Measurements from ENCODE around the gene ZBTB22. TPM values are rescaled to one million over a fixed set of nuclear protein-coding genes. Genes with fewer than 3 reads are reported as not detected.

The ZBTB22 gene
- total RNA-seq, 1 experiment from 2014 or later = 9.2 TPM

- in situ Hi-C loops (cut with HindIII; ENCODE audit: low pct_unique_long_range_greater_than_20kb, low sequenced_read_pairs) = no loop called here
- DNase-seq (ENCODE audit: low read depth, low spot score) = no peak
Measured at GRCh38 chr6:33339193-33339592, 21.6 kb upstream of the ZBTB22 start.

DNA sequence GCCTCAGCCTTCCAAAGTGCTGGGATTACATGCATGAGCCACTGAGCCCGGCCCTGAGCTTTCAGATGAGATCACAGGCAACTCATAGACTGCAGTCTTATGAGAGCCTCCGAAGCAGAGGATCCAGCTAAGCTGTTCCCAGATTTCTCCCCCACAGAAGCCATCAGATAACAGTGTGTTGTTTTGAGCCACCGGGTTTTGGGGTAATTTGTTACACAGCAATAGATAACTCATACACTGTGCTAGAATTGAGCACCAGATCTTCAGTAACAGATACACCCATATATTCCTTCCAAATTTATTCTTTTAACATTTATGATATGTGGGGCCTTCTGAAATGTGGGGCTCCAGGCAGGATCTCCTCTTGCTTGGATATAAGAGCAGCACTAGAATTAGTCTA is 19.0 kb upstream of the ZBTB22 start:
- in situ Hi-C loops (cut with HindIII; ENCODE audit: low pct_unique_long_range_greater_than_20kb, low sequenced_read_pairs) = no loop called here
- DNase-seq (ENCODE audit: low read depth, low spot score) = no peak

GRCh38 chr6:33335916-33336315 is 18.4 kb upstream of the ZBTB22 start:
- in situ Hi-C loops (cut with HindIII; ENCODE audit: low pct_unique_long_range_greater_than_20kb, low sequenced_read_pairs) = no loop called here
- no peak for DNase-seq (ENCODE audit: low read depth, low spot score)

DNA sequence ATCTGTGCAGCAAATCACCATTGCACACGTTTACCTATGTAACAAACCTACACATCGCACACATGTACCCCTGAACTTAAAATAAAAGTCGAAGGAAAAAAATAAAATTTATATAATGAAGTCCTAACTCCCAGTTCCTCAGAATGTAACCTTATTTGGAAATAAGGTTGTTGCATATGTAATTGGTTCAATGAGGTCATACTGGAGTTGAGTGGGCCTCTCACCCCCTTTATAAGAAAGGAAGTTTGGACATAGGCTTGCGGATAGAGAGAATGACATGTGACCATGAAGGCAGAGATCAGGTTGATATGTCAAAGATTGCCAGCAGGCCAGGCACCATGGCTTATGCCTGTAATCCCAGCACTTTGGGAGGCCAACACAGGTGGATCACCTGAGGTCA is 16.1 kb upstream of the ZBTB22 start:
- in situ Hi-C loops (cut with HindIII; ENCODE audit: low pct_unique_long_range_greater_than_20kb, low sequenced_read_pairs) = no loop called here
- no peak for DNase-seq (ENCODE audit: low read depth, low spot score)

GRCh38 chr6:33330736-33331135 is 13.2 kb upstream of the ZBTB22 start:
- in situ Hi-C loops (cut with HindIII; ENCODE audit: low pct_unique_long_range_greater_than_20kb, low sequenced_read_pairs) = no loop called here
- DNase-seq (ENCODE audit: low read depth, low spot score) = no peak

DNA sequence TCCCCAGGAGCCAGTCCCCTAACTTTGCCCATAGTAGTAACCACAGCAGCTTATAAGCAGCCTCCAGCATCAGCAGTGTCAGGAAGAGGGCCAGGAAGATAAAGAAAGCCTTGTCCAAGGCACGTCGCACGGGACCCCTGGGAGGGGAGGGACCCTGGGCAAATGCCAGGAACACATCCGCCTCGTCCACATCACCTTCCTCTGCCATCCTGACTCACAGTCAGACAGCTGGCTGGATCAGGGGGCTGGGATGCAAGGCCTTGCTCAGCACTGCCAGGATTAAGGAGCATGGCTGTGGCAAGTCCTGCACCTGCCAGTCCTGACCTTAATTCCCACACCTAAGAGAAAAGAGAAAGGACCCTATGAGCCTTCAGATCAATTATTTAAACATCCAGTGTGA is 11.5 kb upstream of the ZBTB22 start:
- in situ Hi-C loops (cut with HindIII; ENCODE audit: low pct_unique_long_range_greater_than_20kb, low sequenced_read_pairs) = no loop called here
- DNase-seq (ENCODE audit: low read depth, low spot score) = peak; percentile 70

GRCh38 chr6:33324125-33324524 is 6.6 kb upstream of the ZBTB22 start:
- in situ Hi-C loops (cut with HindIII; ENCODE audit: low pct_unique_long_range_greater_than_20kb, low sequenced_read_pairs) = no loop called here
- no peak for DNase-seq (ENCODE audit: low read depth, low spot score)

DNA sequence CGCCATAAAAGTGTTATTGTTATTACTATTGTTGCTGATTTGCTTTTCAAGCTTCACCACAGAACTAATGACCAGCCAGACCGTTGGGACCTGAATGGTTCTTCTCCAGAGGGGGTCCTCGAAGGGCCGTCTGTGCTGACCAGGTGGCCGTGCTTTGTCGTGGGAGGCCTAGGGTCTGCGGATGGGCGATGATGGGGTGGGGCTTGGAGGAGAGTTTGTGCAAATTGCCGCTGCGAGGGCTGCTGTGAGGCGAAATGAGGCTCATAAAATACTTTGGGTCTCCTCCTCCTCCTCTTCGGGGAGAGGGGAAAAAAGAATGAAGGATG is 6.0 kb upstream of the ZBTB22 start:
- in situ Hi-C loops (cut with HindIII; ENCODE audit: low pct_unique_long_range_greater_than_20kb, low sequenced_read_pairs) = no loop called here
- no peak for DNase-seq (ENCODE audit: low read depth, low spot score)

DNA sequence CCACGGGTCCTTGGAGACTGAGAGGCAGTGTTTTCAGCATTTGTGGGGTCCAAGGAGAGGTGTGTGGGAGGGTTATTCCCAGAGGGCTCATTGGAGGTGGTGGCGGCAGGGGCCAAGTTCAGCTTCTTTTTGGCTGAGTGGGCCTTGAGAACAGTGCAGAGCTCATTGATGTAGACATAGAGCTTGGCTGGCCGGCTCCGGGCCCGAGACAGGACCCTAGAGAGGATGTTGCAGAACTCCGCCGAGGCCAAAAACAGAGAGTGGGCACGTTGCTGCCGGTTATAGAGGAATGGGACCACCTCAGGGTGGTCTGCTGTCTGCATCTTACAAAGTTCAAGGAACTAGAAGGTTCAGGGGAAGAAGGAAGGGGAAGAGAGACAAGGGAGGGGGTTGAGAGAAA is 3.7 kb upstream of the ZBTB22 start:
- in situ Hi-C loops (cut with HindIII; ENCODE audit: low pct_unique_long_range_greater_than_20kb, low sequenced_read_pairs) = no loop called here
- no peak for DNase-seq (ENCODE audit: low read depth, low spot score)

GRCh38 chr6:33320315-33321181 is 3.0 kb upstream of the ZBTB22 start:
- in situ Hi-C loops (cut with HindIII; ENCODE audit: low pct_unique_long_range_greater_than_20kb, low sequenced_read_pairs) = no loop called here
- DNase-seq (ENCODE audit: low read depth, low spot score) = no peak

DNA sequence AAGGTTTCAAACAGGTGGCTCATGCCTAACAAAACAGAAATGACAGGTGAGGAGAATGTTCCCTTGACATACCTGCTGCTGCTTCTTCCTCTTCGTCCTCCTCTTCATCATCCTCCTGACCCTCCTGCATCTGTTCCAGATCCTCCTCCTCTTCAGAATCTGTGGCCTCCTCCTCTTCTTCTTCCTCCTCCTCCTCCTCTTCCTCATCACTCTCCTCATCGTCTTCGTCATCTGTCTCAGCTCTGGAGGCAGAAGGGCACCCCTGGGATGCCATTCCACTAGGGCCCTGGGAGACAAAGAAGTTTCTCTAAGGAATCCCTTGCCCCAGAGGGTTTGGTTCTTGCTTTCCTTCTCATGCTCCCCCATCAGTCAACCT is 2.4 kb upstream of the ZBTB22 start:
- DNase-seq (ENCODE audit: low read depth, low spot score) = no peak
- in situ Hi-C loops (cut with HindIII; ENCODE audit: low pct_unique_long_range_greater_than_20kb, low sequenced_read_pairs) = no loop called here

DNA sequence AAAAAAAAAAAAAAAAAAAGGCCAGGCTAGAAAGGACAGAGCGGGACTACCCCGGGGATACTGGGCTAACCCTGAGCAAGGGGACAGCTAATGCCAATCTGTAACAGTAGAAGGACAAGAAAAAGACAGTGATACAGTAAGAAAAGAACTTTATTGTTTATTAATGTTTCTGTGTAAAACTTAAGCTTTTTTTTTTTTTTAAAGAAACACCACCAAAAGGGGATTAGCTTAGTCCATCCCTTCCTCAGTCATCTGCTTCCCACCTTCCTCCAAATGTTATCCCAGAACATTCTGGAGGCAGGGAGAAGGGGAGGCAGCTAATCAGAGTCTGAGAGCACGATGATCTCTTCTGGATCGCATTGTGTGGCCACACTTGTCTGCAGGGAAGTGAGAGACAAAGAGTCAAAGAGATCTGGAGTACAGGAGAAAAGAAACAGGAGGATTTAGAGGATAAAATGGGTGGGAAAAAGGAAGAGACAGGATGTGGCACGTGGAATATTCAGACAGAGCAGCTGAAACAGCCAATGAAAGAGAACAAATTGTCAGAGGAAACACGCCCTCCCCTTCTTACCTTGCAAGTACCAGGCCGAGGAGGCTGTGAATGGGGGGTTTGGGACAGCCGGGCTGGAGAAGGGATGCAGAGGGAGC is 1.0 kb upstream of the ZBTB22 start:
- DNase-seq (ENCODE audit: low read depth, low spot score) = no peak
- in situ Hi-C loops (cut with HindIII; ENCODE audit: low pct_unique_long_range_greater_than_20kb, low sequenced_read_pairs) = no loop called here

GRCh38 chr6:33317419-33317668 is 200 bp downstream of the ZBTB22 start:
- no peak for DNase-seq (ENCODE audit: low read depth, low spot score)
- in situ Hi-C loops (cut with HindIII; ENCODE audit: low pct_unique_long_range_greater_than_20kb, low sequenced_read_pairs) = no loop called here

DNA sequence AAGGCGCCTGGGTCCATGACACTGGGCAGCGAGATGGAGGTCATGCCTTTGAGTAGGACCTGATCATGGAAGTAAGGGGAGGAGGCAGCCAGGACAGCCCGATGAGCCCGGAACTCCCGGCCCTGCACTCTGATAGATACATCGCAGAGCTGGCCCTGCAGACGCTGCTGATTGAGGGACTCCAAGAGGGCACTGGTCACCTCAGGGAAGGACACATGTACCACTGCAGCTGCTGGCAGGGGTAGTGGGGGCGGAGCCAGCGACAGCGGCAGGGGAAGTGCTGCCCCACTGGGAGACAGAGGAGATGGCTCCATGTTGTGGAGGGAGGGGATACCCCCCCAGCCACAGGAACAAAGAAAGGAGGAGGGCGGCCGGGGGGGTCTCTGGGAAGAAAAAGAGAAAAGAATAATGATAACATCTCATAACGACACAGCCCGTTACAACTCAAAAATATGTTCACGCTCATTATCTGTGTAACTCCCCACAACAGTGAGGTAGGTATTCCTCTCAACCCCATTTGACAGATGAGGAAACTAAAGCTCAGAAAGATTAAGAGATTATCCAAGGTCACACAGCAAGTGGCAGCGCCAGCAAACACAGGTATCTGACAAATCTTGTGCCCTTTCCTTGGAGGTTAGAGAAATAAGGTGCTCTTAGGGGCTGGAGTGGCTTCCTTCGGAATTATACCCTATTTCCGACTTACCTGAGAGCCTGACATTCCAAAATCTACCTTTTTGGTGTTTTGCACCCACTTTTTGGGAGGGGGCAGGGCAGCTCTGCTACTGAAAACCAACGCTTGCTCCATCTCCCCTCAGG is 733 bp downstream of the ZBTB22 start:
- DNase-seq (ENCODE audit: low read depth, low spot score) = no peak
- in situ Hi-C loops (cut with HindIII; ENCODE audit: low pct_unique_long_range_greater_than_20kb, low sequenced_read_pairs) = no loop called here

DNA sequence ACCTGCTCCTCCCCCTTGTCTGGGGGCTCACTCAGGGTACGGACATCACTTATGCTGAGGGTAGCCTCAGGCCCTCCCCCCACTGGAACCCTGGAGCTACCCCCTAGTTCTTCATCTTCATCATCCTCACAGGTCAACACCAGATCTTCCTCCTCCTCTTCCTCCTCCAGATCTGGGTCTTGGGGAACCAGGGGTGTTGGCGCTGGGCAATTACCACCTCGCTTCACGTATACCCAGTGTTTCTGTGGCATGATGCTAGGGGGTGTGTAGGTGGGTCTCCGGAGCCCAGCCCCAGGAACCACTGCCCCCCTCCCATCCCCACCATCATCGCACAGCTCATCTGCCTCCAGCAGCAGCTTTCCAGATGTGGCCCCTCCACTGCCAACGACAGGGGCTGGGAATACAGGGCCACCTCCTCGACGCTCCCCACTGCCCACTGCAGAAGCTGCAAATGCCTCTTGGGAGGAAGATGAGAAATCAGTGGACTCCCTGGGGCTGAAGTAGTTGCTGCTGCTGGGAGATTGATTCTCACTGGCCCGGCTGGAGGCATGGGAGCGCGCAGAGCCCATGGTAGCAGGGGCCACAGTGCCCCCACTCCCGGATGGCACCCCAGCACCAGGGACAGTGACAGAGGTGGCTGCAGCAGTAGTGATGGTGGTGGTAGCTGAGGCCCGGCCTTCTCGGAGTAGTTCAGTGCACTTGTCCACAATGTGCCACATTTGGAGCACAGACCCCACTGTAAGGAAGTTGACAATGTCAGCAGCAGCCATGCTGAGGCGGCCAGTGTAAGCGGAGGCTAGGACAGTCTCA is 1.5 kb downstream of the ZBTB22 start:
- no peak for DNase-seq (ENCODE audit: low read depth, low spot score)
- in situ Hi-C loops (cut with HindIII; ENCODE audit: low pct_unique_long_range_greater_than_20kb, low sequenced_read_pairs) = no loop called here

DNA sequence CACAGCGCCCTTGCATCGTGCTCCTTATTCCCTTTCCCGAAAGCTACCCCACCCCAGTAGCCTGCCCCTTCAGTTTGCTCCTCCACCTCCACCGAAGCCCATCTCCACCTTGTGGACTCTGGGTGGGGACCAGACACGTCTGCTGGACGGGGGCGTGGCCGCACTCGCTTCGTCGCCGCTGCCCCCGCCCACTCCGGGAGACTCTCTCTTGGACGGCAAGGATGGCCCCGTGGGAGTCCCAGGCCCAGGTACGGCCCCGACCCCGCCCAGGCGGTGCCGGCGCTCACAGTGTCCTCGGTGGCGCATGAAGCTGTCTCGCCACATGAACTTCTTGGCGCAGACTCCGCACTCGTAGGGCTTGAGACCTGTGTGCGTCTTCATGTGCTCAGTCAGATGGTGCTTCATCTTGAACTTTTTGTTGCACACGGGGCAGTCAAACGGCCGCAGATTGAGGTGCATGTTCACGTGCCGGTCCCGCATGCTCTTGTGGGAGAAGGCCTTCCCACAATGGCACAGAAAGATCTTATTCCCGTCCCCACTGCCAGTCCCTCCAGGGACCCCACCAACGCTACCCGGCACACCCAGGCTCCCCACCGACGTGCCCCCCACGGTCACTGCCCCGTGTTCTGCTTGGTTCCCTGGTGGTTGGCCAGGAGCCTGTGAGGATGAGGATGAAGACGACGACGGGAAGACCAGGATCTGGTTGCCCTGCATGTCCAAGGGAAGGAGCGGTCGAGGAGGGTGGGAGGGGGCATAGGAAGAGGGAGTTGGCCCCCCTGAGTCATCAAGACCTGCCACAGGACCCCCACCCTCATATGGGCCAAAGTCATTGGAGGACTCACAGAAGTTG is 2.4 kb downstream of the ZBTB22 start:
- DNase-seq (ENCODE audit: low read depth, low spot score) = peak; percentile 33
- in situ Hi-C loops (cut with HindIII; ENCODE audit: low pct_unique_long_range_greater_than_20kb, low sequenced_read_pairs) = no loop called here

DNA sequence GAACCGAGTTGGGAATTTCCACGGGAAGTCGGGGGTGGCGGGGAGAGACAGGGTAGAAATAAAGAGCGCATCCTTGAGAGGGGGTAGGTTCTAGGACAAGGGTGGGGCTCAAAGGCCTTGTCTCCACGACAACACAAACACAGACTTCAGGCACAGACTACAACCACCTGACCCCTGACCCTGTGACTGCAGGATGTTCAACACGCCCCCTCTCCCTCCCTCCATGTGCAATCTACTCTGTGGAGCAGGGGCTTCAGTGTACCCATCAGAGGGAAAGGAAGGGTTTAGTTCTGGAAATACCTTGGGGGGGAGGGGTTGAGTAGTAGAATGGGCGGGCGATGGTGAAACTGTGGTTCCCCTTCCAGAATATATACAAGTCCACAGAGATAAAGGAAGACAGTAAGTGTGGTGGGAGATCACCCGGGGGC is 3.0 kb downstream of the ZBTB22 start:
- peak; percentile 62 for DNase-seq (ENCODE audit: low read depth, low spot score)
- in situ Hi-C loops (cut with HindIII; ENCODE audit: low pct_unique_long_range_greater_than_20kb, low sequenced_read_pairs) = no loop called here
